Fibroblast of villous mesenchyme (primary cell): Measurements from ENCODE around the gene AUTS2. TPM values are rescaled to one million over a fixed set of nuclear protein-coding genes. Genes with fewer than 3 reads are reported as not detected.

Source experiments
- DNase-seq: peaks from one replicate; pipeline ENCODE4 v3.0.0-alpha.2; 2010; ENCODE audit warnings: low read depth
- H3K4me3 ChIP-seq: 2 replicates; pipeline ENCODE4 v1.5.1; 2011; ENCODE audit warnings: low read depth, mild to moderate bottlenecking, low read length
- total RNA-seq: library from RNA; depleted of rRNA; stranded (reverse); fragments of >200 nt; gene quantifications from 2 replicates; pipeline ENCODE4 v1.2.3, GENCODE V29; 2012
- TF ChIP-seq, protein P1 (sequence below): IDR thresholded peaks from 2 replicates; pipeline ENCODE4 v1.5.1; 2012; ENCODE audit warnings: low read depth, mild to moderate bottlenecking, low read length; ENCODE audit not compliant: insufficient read depth

AUTS2 gene
- total RNA-seq, 1 donor = 3.9 TPM

DNA sequence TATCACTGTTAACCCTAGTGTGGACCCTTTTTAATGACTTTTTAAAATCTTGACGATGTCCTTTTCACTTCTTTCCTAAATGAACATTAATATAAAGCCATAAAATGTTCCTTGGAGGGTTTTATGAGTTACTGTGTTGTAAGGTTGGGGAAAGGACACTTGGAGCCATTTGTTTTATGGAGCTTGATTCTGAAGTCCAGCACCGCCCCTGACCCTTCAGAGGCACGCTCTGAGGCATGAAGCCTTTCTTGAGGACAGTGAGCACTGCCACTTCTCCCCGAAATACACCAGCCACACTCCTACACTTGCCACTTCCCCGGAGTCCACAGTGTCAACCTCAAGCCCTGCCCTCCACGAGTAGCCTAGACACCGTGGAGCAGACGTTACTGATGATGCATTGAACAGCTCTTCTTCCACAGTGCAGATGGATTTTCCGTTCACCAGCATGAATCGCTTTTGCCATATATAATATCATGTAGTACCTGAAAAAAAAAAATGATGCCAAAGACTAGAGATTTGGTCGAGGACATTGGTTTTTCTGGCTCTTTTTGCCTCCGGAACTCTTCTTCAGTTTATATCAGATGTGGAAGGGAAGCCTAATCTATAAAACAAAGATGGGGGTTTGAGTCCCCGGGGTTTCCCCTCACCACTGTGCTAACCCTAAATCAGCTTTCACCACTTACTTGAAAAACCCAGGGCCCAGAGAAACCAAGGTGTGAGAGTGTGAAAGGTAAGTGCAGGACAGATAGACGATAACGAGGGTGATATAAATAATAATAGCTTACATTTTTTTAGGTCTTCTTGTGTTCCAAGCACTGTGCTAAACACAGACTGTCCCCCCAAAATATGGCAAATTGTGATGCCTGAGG lies 881.1 kb downstream of the AUTS2 start:
- TF ChIP-seq, protein P1, sequence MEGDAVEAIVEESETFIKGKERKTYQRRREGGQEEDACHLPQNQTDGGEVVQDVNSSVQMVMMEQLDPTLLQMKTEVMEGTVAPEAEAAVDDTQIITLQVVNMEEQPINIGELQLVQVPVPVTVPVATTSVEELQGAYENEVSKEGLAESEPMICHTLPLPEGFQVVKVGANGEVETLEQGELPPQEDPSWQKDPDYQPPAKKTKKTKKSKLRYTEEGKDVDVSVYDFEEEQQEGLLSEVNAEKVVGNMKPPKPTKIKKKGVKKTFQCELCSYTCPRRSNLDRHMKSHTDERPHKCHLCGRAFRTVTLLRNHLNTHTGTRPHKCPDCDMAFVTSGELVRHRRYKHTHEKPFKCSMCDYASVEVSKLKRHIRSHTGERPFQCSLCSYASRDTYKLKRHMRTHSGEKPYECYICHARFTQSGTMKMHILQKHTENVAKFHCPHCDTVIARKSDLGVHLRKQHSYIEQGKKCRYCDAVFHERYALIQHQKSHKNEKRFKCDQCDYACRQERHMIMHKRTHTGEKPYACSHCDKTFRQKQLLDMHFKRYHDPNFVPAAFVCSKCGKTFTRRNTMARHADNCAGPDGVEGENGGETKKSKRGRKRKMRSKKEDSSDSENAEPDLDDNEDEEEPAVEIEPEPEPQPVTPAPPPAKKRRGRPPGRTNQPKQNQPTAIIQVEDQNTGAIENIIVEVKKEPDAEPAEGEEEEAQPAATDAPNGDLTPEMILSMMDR = no peak
- DNase-seq = no peak
- H3K4me3 ChIP-seq = no peak overlapping the region

DNA sequence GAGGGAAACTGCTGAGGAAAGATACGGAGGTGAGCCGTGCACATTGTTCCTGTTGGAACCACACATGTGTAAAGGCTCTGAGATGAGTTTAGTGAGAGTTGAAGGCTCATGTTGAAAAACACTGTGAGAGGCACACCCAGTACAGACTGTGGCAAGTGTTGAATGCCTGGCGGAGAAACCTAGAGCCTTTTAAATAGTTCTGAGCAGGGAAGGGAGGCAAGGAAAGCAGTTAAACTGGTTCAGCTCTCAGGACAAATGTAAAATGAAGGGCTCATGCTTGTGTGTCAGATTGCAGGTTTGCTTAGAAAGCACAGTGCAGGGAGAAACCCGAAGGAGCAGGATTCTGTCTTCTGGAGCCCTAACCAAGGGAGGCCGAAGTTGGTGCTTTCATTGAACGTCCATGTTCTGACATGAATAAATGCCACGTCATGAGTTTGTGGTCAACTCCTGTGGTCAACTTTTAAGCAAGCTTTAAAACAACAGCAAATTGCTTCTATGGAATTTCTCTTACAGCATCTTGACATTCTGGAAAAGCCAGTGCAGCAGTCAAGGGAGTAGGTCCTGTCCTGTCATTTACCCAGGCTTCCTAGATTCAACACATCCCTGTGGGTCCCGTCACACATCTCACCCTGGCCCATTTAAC lies 882.8 kb downstream of the AUTS2 start:
- TF ChIP-seq, protein P1 = no peak
- DNase-seq = no peak
- no peak overlapping the region for H3K4me3 ChIP-seq

DNA sequence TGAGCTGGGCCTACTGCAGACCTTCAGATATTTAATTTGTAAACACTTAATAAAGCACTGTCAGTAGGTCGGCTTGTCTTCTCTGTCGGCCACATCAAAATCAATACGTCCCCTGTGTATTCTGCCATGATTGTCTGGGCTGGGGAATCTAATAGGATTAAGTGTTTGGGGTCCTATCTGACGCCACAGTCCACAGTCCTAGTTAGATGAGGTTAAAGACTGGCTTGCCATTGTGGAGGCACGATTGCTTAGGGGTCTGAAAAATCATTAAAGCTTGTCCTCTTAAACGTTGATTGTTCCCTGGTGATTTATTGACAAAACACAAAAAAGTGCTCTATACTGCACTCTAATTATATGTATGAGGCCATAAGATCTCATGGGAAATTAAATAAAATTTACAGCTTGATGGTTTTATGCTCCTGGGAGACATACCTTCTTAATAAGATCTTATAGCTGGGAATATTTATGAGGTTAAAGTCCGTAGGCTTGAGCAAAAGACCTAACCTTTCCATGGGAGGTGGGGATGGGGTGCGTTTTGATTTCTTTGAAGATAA lies 883.4 kb downstream of the AUTS2 start:
- TF ChIP-seq, protein P1 = no peak
- no peak overlapping the region for H3K4me3 ChIP-seq
- no peak for DNase-seq

DNA sequence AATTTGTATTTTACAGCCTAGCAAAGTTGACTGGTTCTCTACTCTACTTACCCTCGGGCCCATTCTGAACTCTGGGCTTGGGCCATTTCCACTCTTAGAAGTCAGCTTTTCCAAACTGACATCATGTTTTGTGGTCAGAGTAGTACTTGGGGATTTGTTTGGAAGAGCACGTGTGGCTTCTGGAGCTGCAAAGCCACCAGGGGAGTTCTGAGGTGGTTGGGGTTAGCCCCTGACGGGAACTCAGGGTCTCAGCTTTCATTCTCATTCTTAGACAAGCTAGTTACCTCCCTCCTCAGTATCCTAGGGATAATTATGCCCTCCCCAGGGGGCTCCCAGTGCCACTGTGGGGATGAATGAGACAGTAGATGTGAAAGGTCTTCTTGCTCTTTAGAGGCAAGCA lies 886.0 kb downstream of the AUTS2 start:
- DNase-seq = no peak
- TF ChIP-seq, protein P1 = no peak
- H3K4me3 ChIP-seq = no peak overlapping the region

DNA sequence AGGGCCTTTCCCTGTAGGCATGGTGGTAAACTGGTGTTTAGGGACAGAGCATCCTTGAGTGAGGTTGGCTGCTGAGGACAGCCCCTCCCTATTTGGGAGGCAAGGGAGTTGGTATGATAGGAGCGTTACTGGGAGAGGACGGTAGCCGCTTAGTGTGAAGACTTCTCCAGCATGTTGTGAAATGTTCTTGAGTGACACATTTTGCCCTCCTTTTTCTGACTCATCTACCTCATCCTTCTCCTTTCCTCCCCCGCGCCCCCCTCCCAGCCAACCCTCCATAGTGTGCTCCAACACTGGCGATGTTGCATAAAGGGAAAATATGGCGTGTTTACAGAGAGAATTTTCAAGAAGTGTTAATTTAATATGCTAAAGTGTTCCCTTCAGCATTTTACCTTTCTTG lies 888.7 kb downstream of the AUTS2 start:
- no peak for DNase-seq
- H3K4me3 ChIP-seq = no peak overlapping the region
- TF ChIP-seq, protein P1 = no peak

DNA sequence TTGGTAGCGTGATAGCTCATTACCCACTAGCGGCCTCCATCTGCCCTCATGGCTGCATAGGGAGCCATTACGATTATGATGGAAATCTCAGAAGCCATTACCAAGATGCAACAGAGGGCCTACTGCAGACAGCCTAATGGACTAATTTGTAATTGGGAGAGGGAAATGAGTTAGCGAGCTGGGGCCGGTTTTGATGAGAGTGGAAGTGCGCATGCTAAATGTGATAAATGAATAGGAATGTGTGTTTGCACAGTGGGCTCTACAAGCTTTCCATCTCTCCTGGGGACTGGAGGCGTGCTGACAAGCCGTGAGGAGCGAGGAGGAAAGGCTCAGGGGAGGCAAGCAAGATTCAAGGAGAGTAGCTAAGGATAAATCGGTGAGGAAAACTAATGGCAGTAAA lies 889.2 kb downstream of the AUTS2 start:
- no peak overlapping the region for H3K4me3 ChIP-seq
- no peak for DNase-seq
- TF ChIP-seq, protein P1 = no peak
